Breast epithelium (tissue), 3 donors: ENCODE measurements around the gene NPHP4.

ENCODE experiments used
- CTCF ChIP-seq, 3 donors: fragments of 450-650 bp; IDR thresholded peaks; one replicate each; pipeline ENCODE4 v1.5.1; 2016 to 2017; ENCODE audit warnings: antibody characterized with exemption in 3 of 3, mild to moderate bottlenecking in 3 of 3, moderate library complexity in 3 of 3
- POLR2A ChIP-seq: fragments of 450-650 bp; IDR thresholded peaks from one replicate; pipeline ENCODE4 v1.6.1; 2016; ENCODE audit warnings: antibody characterized with exemption, mild to moderate bottlenecking, moderate library complexity
- POLR2AphosphoS5 ChIP-seq, 3 donors: sonication (generic); formaldehyde crosslinking; IDR thresholded peaks; one replicate each; pipeline ENCODE4 v1.6.1; 2017; ENCODE audit warnings: antibody characterized with exemption in 3 of 3

GRCh38 chr1:6002714-6003501 is 10.7 kb upstream of the NPHP4 start:
- TF ChIP-seq POLR2A (no peak), CTCF (IDR thresholded peaks at IDR 0.05) (no peak), POLR2AphosphoS5 (IDR thresholded peaks at IDR 0.05) (no peak)
